CD4-positive, alpha-beta T cell (primary cell): ENCODE measurements around the gene MICAL2. TPM values are rescaled to one million over a fixed set of nuclear protein-coding genes. Genes with fewer than 3 reads are reported as not detected.

Source experiments
- ATAC-seq: fragments of 200-7000 bp; cut with Tn5 transposase; one replicate; pipeline ENCODE4 v1.10.0; 2022; ENCODE audit warnings: mild to moderate bottlenecking; ENCODE audit not compliant: poor library complexity
- CTCF ChIA-PET: fragments of 350-600 bp; sonication (Branson Sonifier 250); formaldehyde crosslinking; loops from one replicate; lab custom pipeline; 2021; ENCODE audit warnings: antibody characterized with exemption, inconsistent platforms; lab: Charles Lee
- POLR2A ChIA-PET: fragments of 350-600 bp; sonication (Branson Sonifier 250); formaldehyde crosslinking; loops from one replicate; lab custom pipeline; 2021; ENCODE audit warnings: antibody characterized with exemption, inconsistent platforms; lab: Charles Lee
- DNase-seq, 14 experiments: peaks; one replicate each; pipeline ENCODE4 v3.0.0-alpha.2; 2013 to 2020; ENCODE audit warnings: mixed read lengths in 2 of 14
- H3K27ac ChIP-seq, 2 donors: one replicate each; pipeline versions ENCODE4 v1.5.1 to v1.7.0; 2013; ENCODE audit warnings: low read length in 2 of 2, low read depth in 1 of 2, mild to moderate bottlenecking in 1 of 2
- H3K27me3 ChIP-seq, 2 experiments: 1 replicate in 1 of 2; 2 replicates in 1 of 2; pipeline versions ENCODE4 v1.6.1 to v1.7.0; 2013; ENCODE audit warnings: low read length in 2 of 2, control low read depth in 1 of 2, mild to moderate bottlenecking in 1 of 2, moderate library complexity in 1 of 2; ENCODE audit not compliant: insufficient read depth in 2 of 2, control insufficient read depth in 1 of 2
- H3K36me3 ChIP-seq: one replicate; pipeline ENCODE4 v1.6.1; 2013; ENCODE audit warnings: low read length, control low read depth; ENCODE audit not compliant: insufficient read depth
- H3K4me1 ChIP-seq: one replicate; pipeline ENCODE4 v1.6.1; 2013; ENCODE audit warnings: low read length, control low read depth; ENCODE audit not compliant: insufficient read depth
- H3K4me3 ChIP-seq: one replicate; pipeline ENCODE4 v1.5.1; 2013; ENCODE audit warnings: mild to moderate bottlenecking, low read length, moderate library complexity
- H3K9me3 ChIP-seq, 2 experiments: 1 replicate in 1 of 2; 2 replicates in 1 of 2; pipeline versions ENCODE4 v1.6.1 to v1.7.0; 2013; ENCODE audit warnings: low read length in 2 of 2, mild to moderate bottlenecking in 2 of 2, control low read depth in 1 of 2, moderate library complexity in 1 of 2; ENCODE audit not compliant: control insufficient read depth in 1 of 2, insufficient read depth in 1 of 2
- H3K27ac Mint-ChIP-seq: one replicate; pipeline ENCODE4 v1.8.0; 2020; ENCODE audit warnings: mixed read lengths
- H3K27me3 Mint-ChIP-seq: one replicate; pipeline ENCODE4 v1.8.0; 2021; ENCODE audit warnings: mixed read lengths
- H3K36me3 Mint-ChIP-seq: one replicate; pipeline ENCODE4 v1.8.0; 2021; ENCODE audit warnings: low read depth, mixed read lengths
- H3K4me1 Mint-ChIP-seq: one replicate; pipeline ENCODE4 v1.8.0; 2021; ENCODE audit warnings: low read depth, mixed read lengths
- H3K4me3 Mint-ChIP-seq: one replicate; pipeline ENCODE4 v1.8.0; 2020; ENCODE audit warnings: mild to moderate bottlenecking, mixed read lengths
- H3K9me3 Mint-ChIP-seq: one replicate; pipeline ENCODE4 v1.8.0; 2020; ENCODE audit warnings: mixed read lengths
- CTCF ChIP-seq: fragments of 200-600 bp; IDR thresholded peaks from one replicate; pipeline ENCODE4 v1.8.0; 2022; ENCODE audit warnings: antibody characterized with exemption, mild to moderate bottlenecking
- intact Hi-C, 2 experiments: fragments of 100-400 bp; cut with DNase I in 1 of 2; cut with micrococcal nuclease in 1 of 2; formaldehyde crosslinking; loops; one replicate each; pipeline versions ENCODE4 v1.15.1 to v1.9.0; 2023 to 2025; cut with DNase I, micrococcal nuclease
- total RNA-seq, 174 experiments: library from RNA in 2 of 174; stranded (reverse) in 2 of 174; gene quantifications; one replicate each; pipeline ENCODE4 v1.2.3 and lab custom pipeline; 2021 to 2026

MICAL2 gene
- total RNA-seq, 2 experiments from 2014 or later: 12.8 to 14.1 TPM

- Histone ChIP-seq H3K4me3 (no peak overlapping the region), H3K36me3 (no peaks in the 10 kb centered on the region), H3K27me3 (no peaks in the 10 kb centered on the region), H3K9me3 (no peaks in the 10 kb centered on the region), H3K27ac (no peak overlapping the region), H3K4me1 (peaks cover 17% of the 10 kb centered on the region)
- H3K36me3 Mint-ChIP-seq: no peaks in the 10 kb centered on the region
- POLR2A ChIA-PET: interaction anchor here (0.8 kb wide), 1 partner anchor 9 kb away, joined by 3 read pairs; no protein-coding TSS in a partner anchor
- DNase-seq (no peak), ATAC-seq (no peak)
- CTCF ChIA-PET: no interaction called here
- no peaks in the 10 kb centered on the region for H3K9me3 Mint-ChIP-seq
- peaks cover 33% of the 10 kb centered on the region for H3K4me1 Mint-ChIP-seq
- intact Hi-C loops: no loop called here
- H3K4me3 Mint-ChIP-seq: no peak overlapping the region
- TF ChIP-seq CTCF: no peak
- no peaks in the 10 kb centered on the region for H3K27me3 Mint-ChIP-seq
- no peak overlapping the region for H3K27ac Mint-ChIP-seq
These were observed 70.1 kb downstream of the MICAL2 start for GRCh38 chr11:12180257-12181205.

GRCh38 chr11:12182302-12182675, 71.9 kb downstream of the MICAL2 start:
- Mint-ChIP-seq H3K27me3 (no peaks in the 10 kb centered on the region), H3K9me3 (no peaks in the 10 kb centered on the region), H3K36me3 (no peaks in the 10 kb centered on the region), H3K27ac (no peak overlapping the region), H3K4me1 (peaks cover 27% of the 10 kb centered on the region), H3K4me3 (no peak overlapping the region)
- Histone ChIP-seq H3K27ac (no peak overlapping the region), H3K4me3 (no peak overlapping the region), H3K9me3 (no peaks in the 10 kb centered on the region), H3K27me3 (no peaks in the 10 kb centered on the region), H3K36me3 (no peaks in the 10 kb centered on the region), H3K4me1 (peaks cover 17% of the 10 kb centered on the region)
- CTCF ChIA-PET: no interaction called here
- POLR2A ChIA-PET: no interaction called here
- ATAC-seq (no peak), DNase-seq (no peak)
- TF ChIP-seq CTCF: no peak
- intact Hi-C loops: no loop called here

GRCh38 chr11:12182676-12183541, 72.5 kb downstream of the MICAL2 start:
- Histone ChIP-seq H3K27ac (no peak overlapping the region), H3K4me3 (no peak overlapping the region), H3K4me1 (peaks cover 21% of the 10 kb centered on the region), H3K27me3 (no peaks in the 10 kb centered on the region), H3K36me3 (no peaks in the 10 kb centered on the region), H3K9me3 (no peaks in the 10 kb centered on the region)
- peaks cover 26% of the 10 kb centered on the region for H3K4me1 Mint-ChIP-seq
- no peaks in the 10 kb centered on the region for H3K9me3 Mint-ChIP-seq
- ATAC-seq (no peak), DNase-seq (no peak)
- H3K4me3 Mint-ChIP-seq: no peak overlapping the region
- H3K27me3 Mint-ChIP-seq: no peaks in the 10 kb centered on the region
- H3K27ac Mint-ChIP-seq: no peak overlapping the region
- no peak for TF ChIP-seq CTCF
- CTCF ChIA-PET: no interaction called here
- no peaks in the 10 kb centered on the region for H3K36me3 Mint-ChIP-seq
- POLR2A ChIA-PET: no interaction called here
- intact Hi-C loops: no loop called here
